GM13976 (cell line): ENCODE measurements around the gene MBD4.
A peak's percentile ranks its signal among the peaks of the same experiment; 100 is the strongest.
"Not testable (repeated sequence)": the region's sequence is repeated elsewhere in the genome, so short reads cannot be mapped to it uniquely, and the experiment has no call there.

Source experiments
- DNase-seq: peaks from one replicate; pipeline ENCODE4 v3.0.0; 2012; ENCODE audit warnings: low spot score
- in situ Hi-C: fragments of 300-500 bp; cut with MboI; formaldehyde crosslinking; loops from one replicate; pipeline ENCODE4 v1.12.0; 2022; ENCODE audit warnings: low sequenced_read_pairs, mixed read lengths, inconsistent platforms; ENCODE audit not compliant: unreplicated experiment
- TF ChIP-seq, protein P1 (sequence below): IDR thresholded peaks from 2 replicates; pipeline ENCODE4 v1.5.1; 2012; ENCODE audit warnings: borderline replicate concordance, mild to moderate bottlenecking; ENCODE audit not compliant: insufficient read depth; ENCODE audit errors: extremely low read depth, missing control alignments, control extremely low read depth

Gene MBD4

DNA sequence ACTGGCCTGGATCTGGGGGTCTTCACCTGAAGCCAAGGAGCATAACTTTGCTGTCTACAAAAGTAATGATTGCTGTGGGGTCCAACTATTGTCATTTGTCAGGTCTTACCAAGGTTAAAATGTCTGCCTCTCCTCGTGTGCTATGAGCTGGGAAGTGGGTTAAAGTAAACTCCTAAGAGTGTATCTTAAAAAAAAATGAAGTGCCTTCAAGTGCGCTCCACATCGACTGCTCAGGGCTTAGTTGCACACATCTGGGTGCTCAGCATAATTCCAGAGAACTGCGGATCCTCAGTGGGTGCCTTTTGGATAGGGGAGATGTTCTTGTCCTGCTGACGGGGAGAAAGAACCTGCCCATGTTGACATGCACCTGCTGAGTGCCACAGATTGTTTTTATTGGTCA lies 52.3 kb downstream of the MBD4 start:
- TF ChIP-seq, protein P1, sequence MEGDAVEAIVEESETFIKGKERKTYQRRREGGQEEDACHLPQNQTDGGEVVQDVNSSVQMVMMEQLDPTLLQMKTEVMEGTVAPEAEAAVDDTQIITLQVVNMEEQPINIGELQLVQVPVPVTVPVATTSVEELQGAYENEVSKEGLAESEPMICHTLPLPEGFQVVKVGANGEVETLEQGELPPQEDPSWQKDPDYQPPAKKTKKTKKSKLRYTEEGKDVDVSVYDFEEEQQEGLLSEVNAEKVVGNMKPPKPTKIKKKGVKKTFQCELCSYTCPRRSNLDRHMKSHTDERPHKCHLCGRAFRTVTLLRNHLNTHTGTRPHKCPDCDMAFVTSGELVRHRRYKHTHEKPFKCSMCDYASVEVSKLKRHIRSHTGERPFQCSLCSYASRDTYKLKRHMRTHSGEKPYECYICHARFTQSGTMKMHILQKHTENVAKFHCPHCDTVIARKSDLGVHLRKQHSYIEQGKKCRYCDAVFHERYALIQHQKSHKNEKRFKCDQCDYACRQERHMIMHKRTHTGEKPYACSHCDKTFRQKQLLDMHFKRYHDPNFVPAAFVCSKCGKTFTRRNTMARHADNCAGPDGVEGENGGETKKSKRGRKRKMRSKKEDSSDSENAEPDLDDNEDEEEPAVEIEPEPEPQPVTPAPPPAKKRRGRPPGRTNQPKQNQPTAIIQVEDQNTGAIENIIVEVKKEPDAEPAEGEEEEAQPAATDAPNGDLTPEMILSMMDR, result no peak
- in situ Hi-C loops, result no loop called here
- DNase-seq, result no peak

DNA sequence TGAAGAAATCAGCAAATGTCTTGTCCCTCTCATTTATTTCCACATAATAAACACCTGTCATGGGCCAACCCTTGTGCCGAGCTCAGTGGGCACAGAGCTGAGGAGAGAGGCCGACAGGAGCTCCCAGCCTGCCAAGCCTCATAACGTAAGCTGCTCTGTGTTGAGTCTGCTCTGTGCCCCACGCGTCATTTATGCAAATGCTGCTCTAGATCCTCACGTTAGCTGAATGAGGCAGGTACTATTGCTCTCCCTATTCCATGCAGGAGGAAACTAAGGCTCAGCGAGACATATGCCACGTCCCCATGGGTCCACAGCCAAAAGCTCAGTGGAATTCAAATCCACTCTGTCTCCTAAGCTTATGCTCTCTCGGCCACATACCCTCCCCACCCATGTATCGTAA lies 52.8 kb downstream of the MBD4 start:
- no peak for DNase-seq
- in situ Hi-C loops, result no loop called here

DNA sequence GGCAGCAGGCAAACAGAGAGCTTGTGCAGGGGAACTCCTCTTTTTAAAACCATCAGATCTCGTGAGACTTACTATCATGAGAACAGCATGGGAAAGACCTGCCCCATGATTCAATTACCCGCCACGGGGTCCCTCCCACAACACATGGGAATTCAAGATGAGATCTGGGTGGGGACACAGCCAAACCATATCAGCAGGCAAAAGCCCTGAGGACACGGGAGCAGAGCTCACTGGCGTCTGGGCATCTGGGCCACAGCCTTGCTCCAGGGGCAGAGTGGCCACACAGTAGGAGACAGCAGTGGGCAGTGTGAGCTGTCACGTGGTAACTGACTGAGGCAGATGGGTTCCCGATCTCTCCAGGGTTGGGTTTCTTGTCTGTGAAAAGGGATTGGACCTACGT lies 54.2 kb downstream of the MBD4 start:
- in situ Hi-C loops, DNase-seq: not testable (repeated sequence)

More for the DNA sequence above, 52.8 kb downstream of the MBD4 start:
- TF ChIP-seq, protein P1, result no peak

DNA sequence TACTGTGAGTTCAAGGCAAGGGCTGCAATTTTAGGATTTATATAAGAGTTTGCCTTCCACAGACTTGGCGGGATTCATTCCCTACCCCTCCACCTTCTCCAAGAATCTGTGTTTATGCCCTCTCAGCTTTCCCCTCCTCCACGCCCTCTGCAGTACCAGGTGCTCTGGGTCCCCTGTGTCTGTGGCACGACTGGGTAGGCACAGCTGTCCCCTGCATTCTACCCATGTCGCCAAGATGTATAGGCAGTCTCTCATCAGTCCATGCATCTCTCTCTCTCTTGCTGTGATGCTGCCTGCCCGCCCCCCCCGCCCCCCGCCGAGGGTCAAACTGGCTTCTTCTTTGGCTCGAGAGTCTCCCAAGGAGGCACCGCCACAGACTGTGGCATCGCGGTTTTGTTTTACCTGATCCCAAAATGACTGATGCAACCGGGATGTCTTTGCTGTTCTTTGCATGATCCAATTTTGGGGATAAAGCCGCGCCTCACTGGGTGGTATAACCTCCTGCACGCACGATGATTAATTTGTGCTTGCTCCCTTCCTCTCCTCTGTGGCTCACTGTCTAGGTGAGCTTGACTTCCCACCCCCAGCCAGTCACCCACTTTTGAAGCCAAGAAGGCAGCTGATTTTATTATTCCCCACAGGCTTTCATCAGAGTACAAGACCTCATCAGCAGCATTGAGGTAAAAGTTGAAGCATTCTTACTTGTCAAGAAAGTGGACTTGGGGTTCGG lies 55.0 kb downstream of the MBD4 start:
- TF ChIP-seq, protein P1, result no peak
- no peak for DNase-seq
- in situ Hi-C loops, result no loop called here

DNA sequence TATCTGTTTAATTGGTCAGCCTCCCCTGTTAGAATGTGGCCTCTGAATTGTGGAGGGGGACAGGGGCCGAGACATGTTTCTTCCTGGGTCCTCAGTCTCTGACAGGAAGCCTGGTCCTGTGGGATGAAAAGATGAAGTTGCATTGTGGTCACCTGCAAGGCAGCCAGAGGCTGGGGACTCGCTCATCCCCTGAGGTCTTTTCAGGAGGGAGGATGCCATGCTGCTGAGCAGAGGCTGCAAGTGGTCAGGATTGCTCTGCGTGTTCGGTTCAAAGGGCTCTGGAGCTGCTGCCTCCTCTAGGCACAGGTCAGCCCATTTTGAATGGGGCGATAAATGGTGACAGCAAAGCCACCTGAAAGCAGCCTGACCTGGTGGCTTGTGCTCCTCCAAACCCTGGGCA lies 55.6 kb downstream of the MBD4 start:
- DNase-seq, in situ Hi-C loops: not testable (repeated sequence)

DNA sequence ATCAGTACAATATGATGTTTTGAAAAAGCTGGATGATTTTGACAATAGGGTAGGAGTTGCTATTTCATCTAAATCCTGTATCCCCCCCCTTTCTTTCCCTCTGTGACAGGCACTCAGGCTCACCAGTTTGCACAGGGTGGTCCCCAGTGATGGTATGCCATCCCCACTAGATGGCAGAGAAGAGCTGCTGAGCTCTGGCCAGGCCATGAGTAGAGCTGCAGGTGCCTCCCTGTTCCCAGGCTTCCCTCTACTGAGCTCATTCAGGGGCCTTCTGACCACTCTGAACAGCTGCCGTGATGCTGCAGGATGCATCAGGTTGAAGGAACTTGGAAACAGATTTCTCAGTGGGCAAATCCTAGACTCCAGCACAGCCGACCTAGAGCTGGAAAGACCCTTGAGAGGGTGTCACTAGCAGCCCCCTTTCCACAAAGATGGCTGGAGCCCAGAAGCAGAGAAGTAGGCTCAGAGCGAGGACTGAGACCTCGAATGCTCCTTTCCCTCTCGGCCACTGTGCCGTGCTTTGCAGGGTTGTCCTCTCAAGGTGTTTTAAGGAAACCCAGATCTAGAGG lies 56.4 kb downstream of the MBD4 start:
- peak; percentile 81 for DNase-seq
- TF ChIP-seq, protein P1, result peak; percentile 68
- in situ Hi-C loops, result no loop called here

DNA sequence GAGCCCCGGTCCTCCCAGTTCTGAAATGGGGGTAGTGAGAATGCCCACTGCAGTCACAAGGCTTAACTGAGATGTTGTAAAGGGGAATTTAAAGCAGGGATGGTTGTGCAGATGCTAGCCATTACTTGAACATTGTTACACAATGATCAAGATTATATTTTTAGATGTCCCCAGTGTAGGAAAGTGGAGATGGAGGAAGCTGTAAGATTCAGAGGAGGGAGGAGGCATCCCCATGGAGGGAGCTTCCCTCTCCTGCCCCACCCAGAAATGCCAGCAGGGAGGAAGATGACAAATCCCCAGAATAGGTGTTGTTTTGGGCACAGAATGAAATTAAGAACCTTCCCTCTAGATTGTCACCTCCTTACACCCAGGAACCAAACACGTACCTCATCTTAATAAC lies 57.4 kb downstream of the MBD4 start:
- in situ Hi-C loops, result no loop called here
- TF ChIP-seq, protein P1, result no peak
- DNase-seq, result no peak
